Ovary (tissue), 3 donors: ENCODE measurements around the gene PTPRU.

Experiments
- EP300 ChIP-seq: sonication (generic); formaldehyde crosslinking; IDR thresholded peaks from one replicate; pipeline ENCODE4 v1.6.1; 2017; ENCODE audit warnings: antibody characterized with exemption
- POLR2A ChIP-seq: fragments of 450-650 bp; IDR thresholded peaks from one replicate; pipeline ENCODE4 v1.6.1; 2017; ENCODE audit warnings: antibody characterized with exemption, mild to moderate bottlenecking, moderate library complexity
- TF ChIP-seq, protein P1 (sequence below), 3 donors: fragments of 450-650 bp in 2 of 3; fragments of 200-600 bp in 1 of 3; IDR thresholded peaks; one replicate each; pipeline versions ENCODE4 v1.5.1 to v1.8.0; 2016 to 2022; ENCODE audit warnings: antibody characterized with exemption in 3 of 3, mild to moderate bottlenecking in 1 of 3
- donor health status: DM: no; HTN: no; CAD: no.

DNA sequence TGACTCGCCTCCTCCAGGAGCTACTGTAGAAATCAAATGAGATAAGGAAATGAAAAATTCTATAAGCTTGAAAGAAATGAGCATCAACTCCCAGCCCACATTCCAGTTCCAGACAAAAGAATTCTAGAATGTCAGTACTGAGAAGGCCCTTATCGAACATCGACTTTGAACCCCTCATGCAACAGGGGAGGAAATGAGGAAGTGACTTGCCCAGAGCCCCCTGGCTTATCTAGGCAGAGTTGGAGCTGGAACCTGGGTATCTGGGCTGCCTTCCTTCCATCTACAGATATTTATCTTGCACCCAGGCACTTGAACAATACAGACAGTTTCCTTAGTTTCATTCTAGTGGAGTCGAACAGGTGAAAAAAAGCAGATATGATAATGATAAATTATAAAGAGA is 27.9 kb upstream of the PTPRU start:
- TF ChIP-seq, protein P1, sequence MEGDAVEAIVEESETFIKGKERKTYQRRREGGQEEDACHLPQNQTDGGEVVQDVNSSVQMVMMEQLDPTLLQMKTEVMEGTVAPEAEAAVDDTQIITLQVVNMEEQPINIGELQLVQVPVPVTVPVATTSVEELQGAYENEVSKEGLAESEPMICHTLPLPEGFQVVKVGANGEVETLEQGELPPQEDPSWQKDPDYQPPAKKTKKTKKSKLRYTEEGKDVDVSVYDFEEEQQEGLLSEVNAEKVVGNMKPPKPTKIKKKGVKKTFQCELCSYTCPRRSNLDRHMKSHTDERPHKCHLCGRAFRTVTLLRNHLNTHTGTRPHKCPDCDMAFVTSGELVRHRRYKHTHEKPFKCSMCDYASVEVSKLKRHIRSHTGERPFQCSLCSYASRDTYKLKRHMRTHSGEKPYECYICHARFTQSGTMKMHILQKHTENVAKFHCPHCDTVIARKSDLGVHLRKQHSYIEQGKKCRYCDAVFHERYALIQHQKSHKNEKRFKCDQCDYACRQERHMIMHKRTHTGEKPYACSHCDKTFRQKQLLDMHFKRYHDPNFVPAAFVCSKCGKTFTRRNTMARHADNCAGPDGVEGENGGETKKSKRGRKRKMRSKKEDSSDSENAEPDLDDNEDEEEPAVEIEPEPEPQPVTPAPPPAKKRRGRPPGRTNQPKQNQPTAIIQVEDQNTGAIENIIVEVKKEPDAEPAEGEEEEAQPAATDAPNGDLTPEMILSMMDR (IDR thresholded peaks at IDR 0.05), result no peak
- TF ChIP-seq EP300 (no peak), POLR2A (no peak)
